Measurements from ENCODE around the gene JMJD1C. TPM values are rescaled to one million over a fixed set of nuclear protein-coding genes. Genes with fewer than 3 reads are reported as not detected.
A peak's percentile ranks its signal among the peaks of the same experiment; 100 is the strongest.

The JMJD1C gene
- total and polyA plus RNA-seq, 3 donors from 2014 or later, result 29.7 to 111 (median 94.6) TPM

DNA sequence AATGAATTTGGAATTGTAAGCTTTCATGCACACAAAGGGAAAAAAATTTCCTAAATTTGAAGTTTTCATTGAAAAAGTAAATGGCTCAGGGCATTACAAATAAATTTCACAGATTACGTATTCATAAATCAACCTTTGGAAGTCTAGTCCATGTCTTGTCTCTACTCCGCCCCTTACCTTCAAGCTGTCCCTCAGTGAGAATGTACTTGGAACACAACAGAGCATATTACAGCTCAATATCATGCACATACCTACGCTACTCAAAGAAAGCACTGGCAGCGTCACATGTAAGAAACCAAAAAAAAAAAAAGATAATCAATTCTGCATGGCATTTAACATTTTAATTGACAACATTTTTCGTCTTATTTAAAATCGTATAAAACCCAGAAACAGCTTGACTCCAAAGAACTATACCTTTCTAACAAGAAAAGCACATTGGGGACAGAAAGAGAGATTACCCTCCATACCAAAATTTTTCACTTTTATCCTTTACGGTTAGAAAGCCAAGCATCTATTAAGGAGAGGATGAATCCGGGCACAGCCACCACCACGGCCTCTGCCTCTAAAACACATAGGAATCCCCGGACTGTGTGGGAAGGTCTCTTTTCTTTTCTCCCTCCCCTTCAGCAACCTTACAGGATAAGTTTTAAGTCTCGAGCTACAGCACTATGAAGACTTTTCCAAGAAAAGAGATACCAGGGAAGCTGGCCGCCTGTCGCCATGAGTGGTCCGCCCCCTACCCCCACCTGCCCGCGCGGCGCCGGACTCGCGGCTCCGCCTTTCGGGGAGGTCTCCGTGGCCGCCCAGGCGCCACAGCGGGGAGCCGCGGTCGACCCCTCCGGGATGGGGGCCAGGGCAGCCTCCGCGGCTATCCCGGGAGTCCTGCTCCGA is 1.1 kb downstream of the JMJD1C start:
- H3K9me3 ChIP-seq, result no peaks in the 10 kb centered on the region
- H3K36me3 ChIP-seq (ENCODE audit: low read depth, missing control alignments), result no peaks in the 10 kb centered on the region
- H3K4me3 ChIP-seq, result peak overlapping the region; percentile 90 to 93
- H3K27ac ChIP-seq, result peak overlapping the region; percentile 89 to 95
- intact Hi-C loops (cut with DNase I; ENCODE audit: low total_unique reads), result no loop called here
- WGBS, 2 donors, result 7 to 18% methylated on average over 11 to 27 of the region's 35 CpGs
- no peak for TF ChIP-seq POLR2A (IDR thresholded peaks at IDR 0.05)
- TF ChIP-seq CTCF (IDR thresholded peaks at IDR 0.05), result no peak
- no peaks in the 10 kb centered on the region for H3K27me3 ChIP-seq
- peak; percentile 63 for DNase-seq
- H3K4me1 ChIP-seq, result peaks cover 4% of the 10 kb centered on the region

DNA sequence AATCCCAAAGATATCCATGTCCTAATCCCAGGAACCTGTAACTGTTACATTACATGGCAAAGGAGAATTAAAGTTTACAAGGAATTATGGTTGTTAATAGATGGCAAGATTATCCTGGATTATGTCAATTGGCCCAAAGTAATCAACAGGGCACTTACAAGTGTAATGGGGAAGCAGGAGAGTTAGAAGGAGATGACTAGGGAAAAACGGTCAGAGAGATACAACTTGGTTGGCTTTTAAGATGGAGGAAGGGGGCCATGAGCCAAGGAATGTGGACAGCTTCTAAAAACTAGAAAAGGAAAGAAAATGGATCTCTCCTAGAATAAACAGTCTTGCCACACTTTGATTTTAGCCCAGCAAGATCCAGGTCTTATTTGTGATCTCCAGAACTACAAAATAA is 3.3 kb downstream of the JMJD1C start:
- H3K36me3 ChIP-seq (ENCODE audit: low read depth, missing control alignments), result no peaks in the 10 kb centered on the region
- no peak for TF ChIP-seq POLR2A (IDR thresholded peaks at IDR 0.05)
- TF ChIP-seq CTCF (IDR thresholded peaks at IDR 0.05), result no peak
- no peaks in the 10 kb centered on the region for H3K9me3 ChIP-seq
- intact Hi-C loops (cut with DNase I; ENCODE audit: low total_unique reads), result no loop called here
- no peak for DNase-seq
- peaks cover 4% of the 10 kb centered on the region for H3K4me1 ChIP-seq
- H3K27ac ChIP-seq, result no peak overlapping the region
- no peak overlapping the region for H3K4me3 ChIP-seq
- no peaks in the 10 kb centered on the region for H3K27me3 ChIP-seq
- WGBS, 2 donors, result 63 to 64% methylated on average over 1 of the region's 1 CpG

DNA sequence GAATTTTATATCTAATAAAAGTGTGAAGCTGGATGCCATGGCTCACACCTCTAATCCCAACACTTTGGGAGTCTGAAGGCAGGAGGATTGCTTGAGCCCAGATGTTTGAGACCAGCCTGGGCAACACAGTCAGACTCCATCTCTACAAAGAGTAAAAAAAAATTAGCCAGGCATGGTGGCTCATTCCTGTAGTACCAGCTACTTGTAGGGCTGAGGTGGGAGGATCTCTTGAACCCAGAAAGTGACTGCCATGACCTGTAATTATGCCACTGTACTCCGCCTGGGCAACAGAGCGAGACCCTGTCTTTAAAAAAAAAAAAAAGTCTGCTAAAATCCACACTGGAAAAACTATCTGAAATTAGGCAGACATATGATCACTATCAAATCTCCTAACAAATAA is 7.6 kb downstream of the JMJD1C start:
- TF ChIP-seq CTCF (IDR thresholded peaks at IDR 0.05), result no peak
- TF ChIP-seq POLR2A (IDR thresholded peaks at IDR 0.05), result no peak
- no peak overlapping the region for H3K4me3 ChIP-seq
- no peaks in the 10 kb centered on the region for H3K27me3 ChIP-seq
- intact Hi-C loops (cut with DNase I; ENCODE audit: low total_unique reads), result no loop called here
- H3K27ac ChIP-seq, result no peak overlapping the region
- DNase-seq, result no peak
- 93 to 100% methylated on average over 2 of the region's 2 CpGs for WGBS, 2 donors
- H3K4me1 ChIP-seq, result no peaks in the 10 kb centered on the region
- H3K36me3 ChIP-seq (ENCODE audit: low read depth, missing control alignments), result no peaks in the 10 kb centered on the region
- H3K9me3 ChIP-seq, result no peaks in the 10 kb centered on the region

- DNase-seq, result no peak
- TF ChIP-seq POLR2A (IDR thresholded peaks at IDR 0.05) (no peak), CTCF (IDR thresholded peaks at IDR 0.05) (no peak)
- H3K36me3 ChIP-seq (ENCODE audit: low read depth, missing control alignments), result no peaks in the 10 kb centered on the region
- H3K9me3 ChIP-seq, result no peaks in the 10 kb centered on the region
- no peaks in the 10 kb centered on the region for H3K4me1 ChIP-seq
- H3K4me3 ChIP-seq, result no peak overlapping the region
- no peaks in the 10 kb centered on the region for H3K27me3 ChIP-seq
- no peak overlapping the region for H3K27ac ChIP-seq
- intact Hi-C loops (cut with DNase I; ENCODE audit: low total_unique reads), result no loop called here
- 90 to 92% methylated on average over 2 of the region's 2 CpGs for WGBS, 2 donors
Observed at GRCh38 chr10:63457594-63457993, 8.2 kb downstream of the JMJD1C start.
